ENCODE measurements around the gene ZNF133. TPM values are rescaled to one million over a fixed set of nuclear protein-coding genes. Genes with fewer than 3 reads are reported as not detected.

Gene ZNF133
- total and polyA plus RNA-seq, 10 donors = 8.7 to 16.9 (median 13.7) TPM

- no peak for DNase-seq
- TF ChIP-seq CTCF (IDR thresholded peaks at IDR 0.05 in 8 of 11, conservative IDR thresholded peaks at IDR 0.05 in 3 of 11) = no peak
- no peak for TF ChIP-seq POLR2AphosphoS5 (IDR thresholded peaks at IDR 0.05)
- no peak for TF ChIP-seq POLR2A (IDR thresholded peaks at IDR 0.05)
- 79 to 86% (median 83%) methylated on average over 3 of the region's 3 CpGs for WGBS, 5 donors
- Histone ChIP-seq H3K4me3 (no peak overlapping the region), H3K9me3 (peaks cover 0 to 32% (median 22%) of the 10 kb centered on the region in 8 donors), H3K4me1 (peaks cover 0 to 20% (median 16%) of the 10 kb centered on the region in 6 donors), H3K27me3 (replicated peaks in 1 of 7) (peaks cover 0 to 55% (median 13%) of the 10 kb centered on the region in 7 donors), H3K36me3 (no peaks in the 10 kb centered on the region), H3K27ac (no peak overlapping the region)
- intact Hi-C loops (cut with DNase I; ENCODE audit: low total_unique reads) = no loop called here
Measured at GRCh38 chr20:18284805-18285533, 3.4 kb upstream of the ZNF133 start.

- peaks cover 0 to 12% (median 0%) of the 10 kb centered on the region in 6 donors for H3K36me3 ChIP-seq
- peak overlapping the region; percentile 92 to 99 (median 97) for H3K27ac ChIP-seq
- peaks cover 0 to 24% (median 17%) of the 10 kb centered on the region in 6 donors for H3K4me1 ChIP-seq
- H3K27me3 ChIP-seq (replicated peaks in 1 of 7) = peaks cover 0 to 32% (median 4%) of the 10 kb centered on the region in 7 donors
- peak overlapping the region; percentile 68 to 91 (median 84) for H3K4me3 ChIP-seq
- H3K9me3 ChIP-seq = peaks cover 0 to 32% (median 22%) of the 10 kb centered on the region in 8 donors
- DNase-seq = peak; percentile 87
- intact Hi-C loops (cut with DNase I; ENCODE audit: low total_unique reads) = no loop called here
- WGBS, 5 donors = 9 to 19% (median 14%) methylated on average over 11 of the region's 11 CpGs
- no peak for TF ChIP-seq POLR2A (IDR thresholded peaks at IDR 0.05)
Measured at GRCh38 chr20:18287546-18287914, 797 bp upstream of the ZNF133 start.

- intact Hi-C loops (cut with DNase I; ENCODE audit: low total_unique reads) = no loop called here
- peak overlapping the region; percentile 92 to 99 (median 97) for H3K27ac ChIP-seq
Measured at GRCh38 chr20:18288749-18289267, 481 bp downstream of the ZNF133 start.

GRCh38 chr20:18289306-18289705, 979 bp downstream of the ZNF133 start:
- Histone ChIP-seq H3K36me3 (peaks cover 0 to 23% (median 0%) of the 10 kb centered on the region in 6 donors), H3K9me3 (peaks cover 0 to 28% (median 21%) of the 10 kb centered on the region in 8 donors), H3K4me3 (peak overlapping the region; percentile 68 to 91 (median 84)), H3K27ac (no peak overlapping the region), H3K27me3 (replicated peaks in 1 of 7) (peaks cover 0 to 16% (median under 1%) of the 10 kb centered on the region in 7 donors), H3K4me1 (peaks cover 0 to 24% (median 17%) of the 10 kb centered on the region in 6 donors)
- TF ChIP-seq POLR2A (IDR thresholded peaks at IDR 0.05) (no peak), CTCF (IDR thresholded peaks at IDR 0.05 in 8 of 11, conservative IDR thresholded peaks at IDR 0.05 in 3 of 11) (no peak), POLR2AphosphoS5 (IDR thresholded peaks at IDR 0.05) (no peak)
- 78 to 90% (median 84%) methylated on average over 6 of the region's 6 CpGs for WGBS, 5 donors
- intact Hi-C loops (cut with DNase I; ENCODE audit: low total_unique reads) = no loop called here
- no peak for DNase-seq

More at GRCh38 chr20:18288749-18289267, 481 bp downstream of the ZNF133 start:
- Histone ChIP-seq H3K4me1 (peaks cover 0 to 24% (median 17%) of the 10 kb centered on the region in 6 donors), H3K36me3 (peaks cover 0 to 22% (median 0%) of the 10 kb centered on the region in 6 donors), H3K9me3 (peaks cover 0 to 32% (median 22%) of the 10 kb centered on the region in 8 donors), H3K27me3 (replicated peaks in 1 of 7) (peaks cover 0 to 21% (median 4%) of the 10 kb centered on the region in 7 donors), H3K4me3 (peak overlapping the region; percentile 68 to 91 (median 84))
- no peak for TF ChIP-seq POLR2A (IDR thresholded peaks at IDR 0.05)
- no peak for TF ChIP-seq CTCF (IDR thresholded peaks at IDR 0.05 in 8 of 11, conservative IDR thresholded peaks at IDR 0.05 in 3 of 11)
- no peak for TF ChIP-seq POLR2AphosphoS5 (IDR thresholded peaks at IDR 0.05)
- DNase-seq = peak; percentile 83
- 5 to 18% (median 8%) methylated on average over 19 of the region's 19 CpGs for WGBS, 5 donors

All from spleen (tissue), 11 donors.